Adipose tissue (tissue), 3 donors: ENCODE results near the gene MYT1. TPM values are rescaled to one million over a fixed set of nuclear protein-coding genes. Genes with fewer than 3 reads are reported as not detected.
A peak's percentile ranks its signal among the peaks of the same experiment; 100 is the strongest.

Experiments
- H3K27ac ChIP-seq: one replicate; pipeline ENCODE4 v1.5.1; 2013; ENCODE audit warnings: low read depth, low read length
- WGBS, 3 donors: extraction: QIAGEN DNeasy Blood & Tissue Kit; methylation state at CpG; one replicate each; pipeline ENCODE4 v1.1.7; 2013; 5-methylcytosine and 5-hydroxymethylcytosine counted together
- polyA plus RNA-seq, 3 donors: library from polyadenylated mRNA; stranded (reverse); fragments of 200-250 nt; gene quantifications; one replicate each; pipeline ENCODE4 v1.2.3, GENCODE V29; 2013
- donor health status: healthy with polysubstance abuse.
- donor health status: Bipolar disorder and iron deficiency.
- donor health status: healthy.

Gene MYT1
- polyA plus RNA-seq, 3 donors = 0.25 TPM; not detected in 2

DNA sequence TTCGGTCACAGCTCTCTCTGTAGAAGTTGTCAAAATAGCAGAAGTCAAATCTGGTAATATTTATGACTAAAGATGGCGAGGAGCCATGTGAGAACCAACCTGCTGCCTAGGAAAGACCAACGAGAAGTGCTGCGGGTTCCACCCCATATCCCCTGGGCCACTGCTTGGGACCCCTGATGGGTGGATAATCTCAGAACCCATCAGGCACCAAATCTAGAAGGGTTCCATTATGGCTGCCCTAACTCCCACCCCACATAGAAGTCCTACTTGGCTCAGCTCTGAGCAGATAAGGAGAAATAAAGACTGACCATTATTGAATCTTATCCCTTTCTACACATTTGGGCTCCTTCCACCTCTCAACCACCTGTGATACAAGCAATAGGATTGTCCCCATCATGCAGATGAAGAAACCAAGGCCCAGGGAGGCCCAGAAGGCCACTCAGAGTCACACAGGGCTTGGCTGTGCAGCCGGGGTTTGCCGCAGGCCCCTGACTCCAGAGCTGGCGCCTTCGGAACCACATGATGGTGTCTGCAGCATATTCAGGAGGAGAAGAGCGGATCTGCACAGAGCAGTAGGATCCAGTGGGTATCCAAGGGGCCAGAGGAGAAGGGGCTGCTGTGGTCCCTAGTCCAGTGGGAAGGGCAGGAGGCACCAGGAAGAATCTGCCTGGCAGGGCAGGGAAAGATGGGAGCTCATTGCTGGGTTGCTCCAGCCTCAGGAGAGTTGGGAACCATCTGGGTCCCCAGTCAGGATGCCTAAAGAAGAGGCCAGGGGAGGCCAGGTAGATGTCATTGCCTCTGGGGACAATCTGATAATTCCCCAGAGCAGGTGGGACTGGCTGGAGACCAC lies 81.7 kb downstream of the MYT1 start:
- H3K27ac ChIP-seq = no peak overlapping the region
- 76 to 84% (median 80%) methylated on average over 9 of the region's 9 CpGs for WGBS, 3 donors

GRCh38 chr20:64246616-64247306 lies 82.5 kb downstream of the MYT1 start:
- 73 to 85% (median 78%) methylated on average over 10 of the region's 10 CpGs for WGBS, 3 donors
- no peak overlapping the region for H3K27ac ChIP-seq

- no peak overlapping the region for H3K27ac ChIP-seq
- WGBS, 3 donors = 76 to 86% (median 85%) methylated on average over 9 of the region's 9 CpGs
These were observed 83.0 kb downstream of the MYT1 start for GRCh38 chr20:64247307-64247618.

DNA sequence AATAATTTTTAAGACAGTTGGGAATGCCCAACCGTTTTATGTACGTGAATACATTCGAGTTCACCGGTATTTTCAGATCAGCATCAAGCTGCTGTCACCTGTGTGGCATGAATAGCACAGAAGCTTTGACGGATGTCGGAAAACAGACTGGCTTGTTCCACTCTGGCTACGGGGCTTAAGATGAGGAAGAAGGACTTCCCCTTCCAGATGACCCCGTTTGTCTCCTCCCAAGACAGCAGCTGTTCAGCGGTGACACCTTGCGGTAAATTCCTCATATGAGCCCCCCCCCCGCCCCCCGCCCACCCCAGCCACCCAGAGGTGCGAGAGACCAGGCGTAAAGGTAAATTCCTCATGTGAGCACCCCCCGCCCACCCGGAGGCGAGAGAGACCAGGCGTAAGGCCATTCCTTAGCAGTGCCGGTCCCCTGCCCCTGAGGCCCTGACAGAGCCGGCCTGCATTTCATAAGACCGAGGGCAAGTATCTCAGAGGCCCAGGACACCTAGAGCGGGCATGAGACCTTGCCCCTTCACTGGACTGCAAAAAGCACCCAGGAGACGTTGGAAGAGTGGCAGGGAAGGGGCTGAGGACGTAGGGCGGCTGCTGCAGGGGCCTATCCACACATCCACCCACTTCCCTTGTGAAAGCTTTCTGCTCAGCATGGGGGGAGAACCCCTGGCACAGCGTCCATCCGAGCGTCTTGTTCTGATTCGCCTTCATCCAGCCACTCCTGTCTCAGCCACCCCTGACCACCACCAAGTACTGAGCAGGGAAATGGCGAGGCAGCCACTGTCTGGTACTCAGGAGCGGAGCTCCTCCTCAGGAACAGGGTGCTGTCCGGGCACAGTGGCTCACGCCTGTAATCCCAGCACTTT lies 84.0 kb downstream of the MYT1 start:
- 60 to 64% (median 61%) methylated on average over 33 of the region's 33 CpGs for WGBS, 3 donors
- H3K27ac ChIP-seq = no peak overlapping the region

DNA sequence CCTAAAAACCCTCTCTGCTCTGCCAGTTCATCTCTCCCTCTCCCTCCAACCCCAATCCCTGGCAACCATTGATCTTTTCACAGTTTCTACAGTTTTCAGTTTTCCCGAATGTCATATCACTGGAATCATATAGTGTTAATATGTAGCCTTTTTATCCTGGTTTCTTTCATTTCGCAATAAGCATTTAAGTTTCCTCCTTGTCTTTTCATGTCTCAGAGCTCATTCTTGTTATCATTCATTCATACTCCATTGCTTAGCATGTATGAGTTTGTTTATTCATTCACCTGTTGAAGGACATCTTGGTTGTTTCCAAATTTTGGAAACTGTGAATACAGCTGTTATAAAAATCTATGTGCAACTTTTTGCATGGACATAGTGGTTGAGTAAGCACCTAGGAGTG lies 85.8 kb downstream of the MYT1 start:
- 59 to 87% (median 80%) methylated on average over 2 of the region's 2 CpGs for WGBS, 3 donors
- no peak overlapping the region for H3K27ac ChIP-seq

GRCh38 chr20:64253000-64253383 lies 88.7 kb downstream of the MYT1 start:
- 88 to 97% (median 95%) methylated on average over 4 of the region's 4 CpGs for WGBS, 3 donors
- no peak overlapping the region for H3K27ac ChIP-seq

DNA sequence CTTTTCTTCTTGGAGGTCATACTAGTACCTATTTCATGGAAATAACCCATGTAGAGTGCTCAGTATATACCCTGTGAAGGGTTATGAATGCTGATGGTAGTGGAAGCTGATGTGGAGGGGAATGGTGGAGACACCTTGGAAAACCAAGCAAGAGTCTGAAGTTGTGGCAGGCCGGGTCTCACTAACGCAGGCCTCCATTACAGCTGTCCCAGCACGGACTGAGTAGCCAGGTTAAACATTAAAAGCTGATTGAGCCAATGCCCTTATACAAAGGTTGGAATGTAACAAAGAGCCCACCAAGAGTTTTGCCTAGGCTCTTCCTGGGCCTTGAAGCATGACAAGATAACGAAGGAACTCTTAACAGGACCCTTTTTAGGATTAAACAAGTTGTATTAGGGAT lies 89.2 kb downstream of the MYT1 start:
- no peak overlapping the region for H3K27ac ChIP-seq
- WGBS, 3 donors = 54 to 93% (median 88%) methylated on average over 4 of the region's 4 CpGs

GRCh38 chr20:64254156-64254555 lies 89.9 kb downstream of the MYT1 start:
- no peak overlapping the region for H3K27ac ChIP-seq
- whole genome bisulfite sequencing, 3 donors = 91 to 96% (median 93%) methylated on average over 5 of the region's 5 CpGs

GRCh38 chr20:64254571-64255360 lies 90.5 kb downstream of the MYT1 start:
- no peak overlapping the region for H3K27ac ChIP-seq
- 76 to 77% (median 77%) methylated on average over 28 of the region's 28 CpGs for WGBS, 3 donors

- 0 to 1% (median 0%) methylated on average over 60 to 96 of the region's 96 CpGs for WGBS, 3 donors
- H3K27ac ChIP-seq = peak within 1 kb of the TSS; percentile 22
These were observed 91.4 kb downstream of the MYT1 start, which contains the start of gene PCMTD2 for GRCh38 chr20:64255361-64256281. PCMTD2 (plus strand) TSS chr20:64255748; CDS start chr20:64259966, 4,218 bp downstream.

GRCh38 chr20:64256282-64256935 lies 92.2 kb downstream of the MYT1 start:
- WGBS, 3 donors = 12 to 26% (median 22%) methylated on average over 15 of the region's 15 CpGs
- no peak overlapping the region for H3K27ac ChIP-seq

GRCh38 chr20:64257107-64257757 lies 93.0 kb downstream of the MYT1 start:
- 75 to 94% (median 91%) methylated on average over 13 of the region's 13 CpGs for WGBS, 3 donors
- no peak overlapping the region for H3K27ac ChIP-seq

GRCh38 chr20:64258071-64258823 lies 94.0 kb downstream of the MYT1 start:
- 90 to 92% (median 90%) methylated on average over 9 of the region's 9 CpGs for WGBS, 3 donors
- no peak overlapping the region for H3K27ac ChIP-seq

DNA sequence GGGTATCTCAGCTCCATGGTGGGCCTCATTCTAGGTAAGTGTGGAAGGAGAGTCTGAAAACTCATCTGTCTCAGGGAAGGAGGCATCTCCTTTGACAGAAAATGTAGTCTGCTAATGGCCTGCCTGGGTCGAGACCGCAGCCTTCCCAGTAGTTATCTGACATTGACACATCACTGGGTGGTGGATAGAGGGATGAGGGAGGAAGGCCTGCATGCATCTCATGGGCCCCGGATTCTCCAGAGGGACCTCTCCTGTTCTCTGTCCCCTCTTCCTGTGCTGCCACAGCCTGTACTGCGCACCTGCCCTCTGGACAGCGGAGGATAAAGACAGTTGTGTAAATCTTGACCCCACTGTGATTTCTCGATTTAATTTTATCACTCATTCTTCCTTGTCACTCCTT lies 96.0 kb downstream of the MYT1 start:
- WGBS, 3 donors = 61 to 86% (median 69%) methylated on average over 6 of the region's 6 CpGs
- H3K27ac ChIP-seq = no peak overlapping the region

GRCh38 chr20:64261138-64261537 lies 96.9 kb downstream of the MYT1 start:
- 24 to 54% (median 28%) methylated on average over 9 of the region's 9 CpGs for WGBS, 3 donors

GRCh38 chr20:64264091-64264490 lies 99.8 kb downstream of the MYT1 start:
- no peak overlapping the region for H3K27ac ChIP-seq
- WGBS, 3 donors = 81 to 88% (median 84%) methylated on average over 4 of the region's 4 CpGs

More at GRCh38 chr20:64261138-64261537, 96.9 kb downstream of the MYT1 start:
- no peak overlapping the region for H3K27ac ChIP-seq
